ENCODE results near the gene ADORA2A. TPM values are rescaled to one million over a fixed set of nuclear protein-coding genes. Genes with fewer than 3 reads are reported as not detected.
"Not testable (repeated sequence)": the region's sequence is repeated elsewhere in the genome, so short reads cannot be mapped to it uniquely, and the experiment has no call there.

ADORA2A gene
- polyA plus RNA-seq, 3 donors: 8.8 to 10.3 (median 8.8) TPM

DNA sequence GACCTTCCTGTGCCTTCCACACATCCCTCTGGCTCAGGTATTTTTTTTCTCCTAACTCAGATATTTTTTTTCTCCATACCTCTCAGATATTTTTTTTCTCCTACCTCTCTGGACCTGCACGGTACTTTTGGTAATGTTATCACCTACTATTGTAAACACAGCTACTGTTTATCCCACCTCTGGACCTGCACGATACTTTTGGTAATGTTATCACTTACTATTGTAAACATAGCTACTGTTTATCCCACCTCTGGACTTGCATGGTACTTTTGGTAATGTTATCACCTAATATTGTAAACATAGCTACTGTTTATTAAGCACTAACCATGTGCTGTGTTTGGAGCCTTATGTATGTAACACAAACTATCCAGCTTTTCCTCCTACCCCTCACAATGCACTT is 55.6 kb downstream of the ADORA2A start:
- DNase-seq: no peak

GRCh38 chr22:24483976-24484545 is 56.7 kb downstream of the ADORA2A start:
- no peak for DNase-seq

DNA sequence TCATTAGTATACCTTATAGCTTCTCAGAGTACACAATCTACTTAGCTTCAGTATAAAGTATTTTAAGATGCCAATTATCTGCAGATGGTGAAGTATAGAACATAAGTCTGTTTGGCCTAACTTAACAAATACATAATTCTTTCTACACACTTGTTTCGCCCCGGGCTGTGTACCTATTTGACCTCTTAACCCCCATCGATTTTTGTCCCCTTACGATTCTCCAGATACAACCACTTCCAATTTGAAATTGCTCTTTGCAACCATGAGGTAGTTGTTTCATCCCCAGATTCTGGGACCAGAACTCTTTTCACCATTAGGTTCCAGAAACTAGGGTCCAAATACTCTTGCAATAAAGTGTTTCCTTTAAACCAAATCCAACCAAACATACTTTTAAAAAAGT is 57.8 kb downstream of the ADORA2A start:
- no peak for DNase-seq

DNA sequence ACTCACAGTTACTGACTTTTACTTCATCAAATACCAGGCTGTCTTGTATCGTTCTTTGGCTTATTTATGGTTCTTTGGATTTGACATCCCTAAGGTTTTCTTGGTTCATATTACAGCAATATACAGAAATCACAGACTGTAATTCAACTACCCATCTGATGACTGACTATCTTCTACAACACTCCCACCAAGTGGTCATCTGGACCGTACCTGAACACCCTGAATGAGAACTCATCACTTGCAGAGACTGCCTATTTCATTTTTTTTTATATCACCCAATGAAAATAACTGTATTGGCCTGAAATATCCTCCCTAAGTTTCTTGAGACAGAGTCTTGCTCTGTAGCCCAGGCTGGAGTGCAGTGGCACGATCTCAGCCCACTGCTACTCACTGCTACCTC is 58.2 kb downstream of the ADORA2A start:
- DNase-seq: no peak

DNA sequence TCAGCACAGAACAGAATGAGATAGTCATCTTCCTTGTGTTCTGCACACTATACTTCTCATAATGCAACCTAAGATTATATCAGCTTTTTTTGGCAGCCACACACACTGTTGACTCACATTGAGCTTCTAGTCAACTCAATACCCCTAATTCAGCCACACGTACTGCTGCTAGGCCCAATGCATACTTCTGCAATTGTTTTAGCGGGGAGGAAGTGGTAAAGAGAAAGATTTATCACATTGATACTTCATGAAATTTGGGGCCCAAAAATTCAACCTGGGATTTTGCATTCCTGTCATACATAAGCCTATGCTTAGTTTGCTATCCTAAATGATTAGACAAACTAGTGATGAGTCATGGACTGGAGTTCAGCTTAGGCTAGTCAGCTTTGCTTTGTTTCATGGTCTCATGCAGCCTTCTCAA is 59.1 kb downstream of the ADORA2A start:
- DNase-seq: no peak

DNA sequence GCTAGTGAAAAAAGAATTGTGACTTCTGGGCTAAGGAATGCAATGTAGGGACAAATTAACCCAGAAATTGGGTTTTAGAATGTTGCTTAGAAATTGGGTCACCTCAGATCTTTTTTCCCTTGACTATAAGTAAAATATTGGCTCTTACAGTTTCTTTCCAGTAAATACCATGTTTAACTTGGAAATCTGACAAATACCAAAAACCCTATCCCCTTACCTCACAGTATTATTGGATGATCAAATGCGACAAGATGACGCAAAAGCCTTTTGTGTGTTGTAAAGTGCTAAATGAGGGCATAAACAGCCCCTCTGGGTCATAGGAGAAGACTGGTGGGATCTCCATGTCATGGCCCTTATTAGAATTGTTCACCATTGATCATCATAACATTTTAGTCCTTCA is 61.6 kb downstream of the ADORA2A start:
- DNase-seq: no peak

DNA sequence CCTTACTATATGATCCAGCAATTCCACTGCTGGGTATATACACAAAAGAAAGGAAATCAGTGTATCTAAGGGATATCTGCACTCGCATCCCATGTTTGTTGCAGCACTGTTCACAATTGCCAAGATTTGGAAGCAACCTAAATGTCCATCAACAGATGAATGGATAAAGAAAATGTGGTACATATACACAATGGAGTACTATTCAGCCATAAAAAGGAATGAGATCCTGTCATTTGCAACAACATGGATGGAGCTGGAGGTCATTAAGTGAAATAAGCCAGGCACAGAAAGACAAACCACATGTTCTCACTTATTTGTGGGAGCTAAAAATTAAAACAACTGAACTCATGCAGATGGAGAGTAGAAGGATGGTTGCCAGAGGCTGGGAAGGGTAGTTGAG is 62.0 kb downstream of the ADORA2A start:
- not testable (repeated sequence) for DNase-seq

Other genes starting within 250 kb of the ADORA2A start
- gene SUSD2, start 246.1 kb upstream of the ADORA2A start, polyA plus RNA-seq (ENCODE audit: insufficient read length in 3 of 3): 10 to 100 TPM; 16.8 to 24.3 (median 17.5) TPM
- gene GGT5, start 182.5 kb upstream of the ADORA2A start, polyA plus RNA-seq (ENCODE audit: insufficient read length in 3 of 3): 10 to 100 TPM; 15.4 to 19.0 (median 17.7) TPM
- 10 to 100 TPM; 47.4 to 51.0 (median 49.1) TPM for gene SPECC1L, start 156.8 kb upstream of the ADORA2A start, polyA plus RNA-seq (ENCODE audit: insufficient read length in 3 of 3)
- 1 to 10 TPM in 1 of 3 donors, under 1 TPM in 2; 0.58 to 1.1 (median 0.84) TPM for gene UPB1, start 67.7 kb downstream of the ADORA2A start, polyA plus RNA-seq (ENCODE audit: insufficient read length in 3 of 3)
- 10 to 100 TPM; 89.2 to 95.4 (median 91.4) TPM for gene GUCD1, start 127.5 kb downstream of the ADORA2A start, polyA plus RNA-seq (ENCODE audit: insufficient read length in 3 of 3)
- 100 to 1,000 TPM; 180 to 218 (median 203) TPM for gene SNRPD3, start 128.4 kb downstream of the ADORA2A start, polyA plus RNA-seq (ENCODE audit: insufficient read length in 3 of 3)
- 10 to 100 TPM; 33.6 to 45.7 (median 42.2) TPM for gene LRRC75B, start 165.5 kb downstream of the ADORA2A start, polyA plus RNA-seq (ENCODE audit: insufficient read length in 3 of 3)
- 10 to 100 TPM; 47.9 to 89.3 (median 80.4) TPM for gene GGT1, start 175.6 kb downstream of the ADORA2A start, polyA plus RNA-seq (ENCODE audit: insufficient read length in 3 of 3)